ENCODE data around the gene IMPA2. TPM values are rescaled to one million over a fixed set of nuclear protein-coding genes. Genes with fewer than 3 reads are reported as not detected.

The IMPA2 gene
- total and polyA plus RNA-seq, 2 of the 8 experiments (the other 6 are each of a cell fraction or from before 2014, with no cell fraction given) = 102 to 140 TPM

DNA sequence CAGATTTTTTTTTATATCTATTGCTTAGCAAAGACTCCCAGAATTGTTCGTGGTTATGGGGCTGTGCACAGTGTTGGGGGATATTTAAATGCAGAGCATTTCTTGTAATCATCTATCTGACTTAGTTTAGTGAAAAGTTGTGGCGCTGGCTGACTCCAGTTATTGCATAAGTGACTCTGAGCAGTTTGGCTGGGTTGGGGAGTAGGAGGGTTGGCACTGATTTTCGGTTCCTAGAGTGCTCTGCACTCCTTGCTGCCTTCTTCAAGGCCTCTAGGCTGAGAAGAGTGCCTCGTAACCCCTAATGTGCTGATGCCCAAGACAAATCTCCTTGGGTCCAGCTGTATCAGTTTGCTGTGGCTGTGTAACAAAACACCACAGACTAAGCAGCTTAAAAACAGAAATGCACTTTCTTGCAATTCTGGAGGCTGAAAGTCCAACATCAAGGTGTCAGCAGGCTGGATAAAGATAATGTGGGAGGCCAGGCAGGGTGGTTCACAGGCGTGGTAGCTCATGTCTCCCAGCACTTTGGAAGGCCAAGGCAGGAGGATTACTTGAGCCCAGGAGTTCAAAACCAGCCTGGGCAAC is 6.5 kb upstream of the IMPA2 start (continued):
- TF ChIP-seq RFX5 (IDR thresholded peaks at IDR 0.05; ENCODE audit: borderline replicate concordance, low read depth, low read length) (no peak), MAFK (IDR thresholded peaks at IDR 0.05; ENCODE audit: low read depth, low read length) (no peak), POU5F1 (IDR thresholded peaks at IDR 0.05; ENCODE audit: low read depth, low read length) (no peak), KDM4A (IDR thresholded peaks at IDR 0.05; ENCODE audit: low read depth, low read length, severe bottlenecking) (no peak), EGR1 (IDR thresholded peaks at IDR 0.05; ENCODE audit: borderline replicate concordance, low read depth, low read length) (no peak), POLR2AphosphoS5 (IDR thresholded peaks at IDR 0.05; ENCODE audit: low read depth, low read length) (no peak)

Measured in H1 (cell line).